Testis (tissue), 3 donors: Measurements from ENCODE around the gene CACNG4. TPM values are rescaled to one million over a fixed set of nuclear protein-coding genes. Genes with fewer than 3 reads are reported as not detected.

Experiments
- DNase-seq: peaks from one replicate; pipeline ENCODE4 v3.0.0-alpha.2; 2019
- H3K27ac ChIP-seq, 2 donors: fragments of 200-600 bp; sonication (generic); one replicate each; pipeline ENCODE4 v1.5.1; 2019
- H3K27me3 ChIP-seq: fragments of 200-600 bp; sonication (generic); one replicate; pipeline ENCODE4 v1.5.1; 2019
- H3K36me3 ChIP-seq: fragments of 200-600 bp; sonication (generic); one replicate; pipeline ENCODE4 v1.5.1; 2017; ENCODE audit warnings: low read depth; ENCODE audit errors: missing control alignments
- H3K4me1 ChIP-seq: fragments of 200-600 bp; sonication (generic); one replicate; pipeline ENCODE4 v1.5.1; 2019
- H3K4me3 ChIP-seq, 2 donors: fragments of 200-600 bp; sonication (generic); one replicate each; pipeline ENCODE4 v1.5.1; 2017 to 2019
- H3K9me3 ChIP-seq: fragments of 200-600 bp; sonication (generic); one replicate; pipeline ENCODE4 v1.5.1; 2017
- CTCF ChIP-seq, 3 experiments: fragments of 450-650 bp in 2 of 3; fragments of 200-600 bp in 1 of 3; sonication (generic) in 1 of 3; IDR thresholded peaks; one replicate each; pipeline ENCODE4 v1.5.1; 2016 to 2019; ENCODE audit warnings: antibody characterized with exemption in 3 of 3, mild to moderate bottlenecking in 2 of 3, moderate library complexity in 1 of 3
- POLR2A ChIP-seq: fragments of 450-650 bp; IDR thresholded peaks from one replicate; pipeline ENCODE4 v1.6.1; 2017; ENCODE audit warnings: antibody characterized with exemption, mild to moderate bottlenecking, moderate library complexity
- WGBS, 2 donors: methylation state at CpG; one replicate each; pipeline ENCODE4 v1.1.5; 2018; 5-methylcytosine and 5-hydroxymethylcytosine counted together
- intact Hi-C: fragments of 100-400 bp; cut with DNase I; formaldehyde crosslinking; loops from one replicate; pipeline ENCODE4 v1.15.1; 2023; ENCODE audit warnings: low total_unique reads
- polyA plus RNA-seq: library from polyadenylated mRNA; stranded (reverse); fragments of 350-450 nt; fragmentation: Illumina TruSeq; extraction: RNeasy Lipid Tissue Mini Kit (QIAGEN cat#74804); gene quantifications from one replicate; pipeline ENCODE4 v1.2.3, GENCODE V29; 2014; ENCODE audit warnings: low read depth, low replicate concordance; ENCODE audit not compliant: insufficient read depth
- total RNA-seq, 2 donors: library from RNA; depleted of rRNA; stranded (reverse); fragments of >200 nt; gene quantifications; one replicate each; pipeline ENCODE4 v1.2.3, GENCODE V29; 2016

The CACNG4 gene
- total and polyA plus RNA-seq, 3 donors from 2014 or later, result 0.16 to 0.81 (median 0.46) TPM

GRCh38 chr17:67021196-67021595 is 56.7 kb downstream of the CACNG4 start:
- intact Hi-C loops, result no loop called here
- Histone ChIP-seq H3K4me1 (peaks cover 3% of the 10 kb centered on the region), H3K36me3 (no peaks in the 10 kb centered on the region), H3K4me3 (no peak overlapping the region), H3K9me3 (no peaks in the 10 kb centered on the region), H3K27me3 (no peaks in the 10 kb centered on the region), H3K27ac (no peak overlapping the region)
- TF ChIP-seq POLR2A (no peak), CTCF (IDR thresholded peaks at IDR 0.05) (no peak)
- 90 to 95% methylated on average over 7 of the region's 7 CpGs for WGBS, 2 donors
- DNase-seq, result no peak

- DNase-seq, result no peak
- Histone ChIP-seq H3K36me3 (no peaks in the 10 kb centered on the region), H3K9me3 (no peaks in the 10 kb centered on the region), H3K4me1 (peaks cover 3% of the 10 kb centered on the region), H3K27ac (no peak overlapping the region), H3K4me3 (no peak overlapping the region), H3K27me3 (no peaks in the 10 kb centered on the region)
- TF ChIP-seq POLR2A (no peak), CTCF (IDR thresholded peaks at IDR 0.05) (no peak)
- 87 to 90% methylated on average over 16 of the region's 16 CpGs for WGBS, 2 donors
- intact Hi-C loops, result no loop called here
Observed at GRCh38 chr17:67021743-67022450, 57.4 kb downstream of the CACNG4 start.

- DNase-seq, result no peak
- Histone ChIP-seq H3K9me3 (no peaks in the 10 kb centered on the region), H3K27me3 (no peaks in the 10 kb centered on the region), H3K36me3 (no peaks in the 10 kb centered on the region), H3K27ac (no peak overlapping the region), H3K4me1 (peaks cover 3% of the 10 kb centered on the region), H3K4me3 (no peak overlapping the region)
- intact Hi-C loops, result no loop called here
- TF ChIP-seq POLR2A (no peak), CTCF (IDR thresholded peaks at IDR 0.05) (no peak)
- WGBS, 2 donors, result 87 to 100% methylated on average over 4 to 12 of the region's 12 CpGs
Observed at GRCh38 chr17:67022451-67022810, 57.9 kb downstream of the CACNG4 start.

- Histone ChIP-seq H3K4me1 (peaks cover 3% of the 10 kb centered on the region), H3K27me3 (no peaks in the 10 kb centered on the region), H3K36me3 (no peaks in the 10 kb centered on the region), H3K9me3 (no peaks in the 10 kb centered on the region), H3K4me3 (no peak overlapping the region), H3K27ac (no peak overlapping the region)
- WGBS, 2 donors, result 96 to 98% methylated on average over 5 to 17 of the region's 17 CpGs
- no peak for DNase-seq
- TF ChIP-seq CTCF (IDR thresholded peaks at IDR 0.05) (no peak), POLR2A (no peak)
- intact Hi-C loops, result no loop called here
Observed at GRCh38 chr17:67024736-67025135, 60.2 kb downstream of the CACNG4 start.

- H3K4me3 ChIP-seq, result no peak overlapping the region
- WGBS, 2 donors, result 84% methylated on average over 11 to 20 of the region's 20 CpGs
- TF ChIP-seq POLR2A (no peak), CTCF (IDR thresholded peaks at IDR 0.05) (no peak)
- no peak for DNase-seq
- no peak overlapping the region for H3K27ac ChIP-seq
- H3K9me3 ChIP-seq, result no peaks in the 10 kb centered on the region
- no peaks in the 10 kb centered on the region for H3K27me3 ChIP-seq
- no peaks in the 10 kb centered on the region for H3K36me3 ChIP-seq
- no peaks in the 10 kb centered on the region for H3K4me1 ChIP-seq
- intact Hi-C loops, result no loop called here
Observed at GRCh38 chr17:67025216-67025792, 60.8 kb downstream of the CACNG4 start.
